Thyroid gland (tissue), 4 donors: ENCODE measurements around the gene CMSS1.

Experiments used
- CTCF ChIP-seq, 6 experiments: fragments of 200-600 bp in 3 of 6; fragments of 450-650 bp in 3 of 6; sonication (generic) in 3 of 6; IDR thresholded peaks; one replicate each; pipeline ENCODE4 v1.5.1; 2016 to 2019; ENCODE audit warnings: antibody characterized with exemption in 6 of 6, mild to moderate bottlenecking in 2 of 6, inconsistent platforms in 1 of 6, moderate library complexity in 1 of 6
- POLR2A ChIP-seq, 2 donors: fragments of 450-650 bp; IDR thresholded peaks; one replicate each; pipeline ENCODE4 v1.6.1; 2017; ENCODE audit warnings: antibody characterized with exemption in 2 of 2, mild to moderate bottlenecking in 2 of 2, moderate library complexity in 1 of 2

GRCh38 chr3:99885085-99885484 lies 67.4 kb downstream of the CMSS1 start:
- TF ChIP-seq POLR2A (IDR thresholded peaks at IDR 0.05) (no peak), CTCF (IDR thresholded peaks at IDR 0.05) (no peak)
